ENCODE measurements around the gene FAF1. TPM values are rescaled to one million over a fixed set of nuclear protein-coding genes. Genes with fewer than 3 reads are reported as not detected.
A peak's percentile ranks its signal among the peaks of the same experiment; 100 is the strongest.

FAF1 gene
- total and polyA plus RNA-seq, 9 of the 15 experiments (the other 6 are each of a cell fraction or from before 2014, with no cell fraction given) = 48.7 to 225 (median 118) TPM

GRCh38 chr1:50967416-50968157, 7.5 kb upstream of the FAF1 start (continued):
- TF ChIP-seq REST (IDR thresholded peaks at IDR 0.05; ENCODE audit: borderline replicate concordance) = no peak
- no peak for TF ChIP-seq REST (CRISPR knock-in tag; IDR thresholded peaks at IDR 0.05; ENCODE audit: low read depth)
- no peak for TF ChIP-seq POU5F1 (IDR thresholded peaks at IDR 0.05; ENCODE audit: borderline replicate concordance, low read depth, low read length, partially characterized antibody)
- no peak for TF ChIP-seq DNMT1 (IDR thresholded peaks at IDR 0.05)
- TF ChIP-seq ZNF324 (CRISPR knock-in tag; IDR thresholded peaks at IDR 0.05) = no peak
- no peak for TF ChIP-seq CXXC5 (CRISPR knock-in tag; IDR thresholded peaks at IDR 0.05)
- no peak for TF ChIP-seq TCF7 (IDR thresholded peaks at IDR 0.05; ENCODE audit: borderline replicate concordance)
- TF ChIP-seq ZNF347 (CRISPR knock-in tag; IDR thresholded peaks at IDR 0.05; ENCODE audit: low read depth) = no peak
- no peak for TF ChIP-seq ILK (tag; IDR thresholded peaks at IDR 0.05; ENCODE audit: borderline replicate concordance, low read depth)
- TF ChIP-seq NCOA4 (IDR thresholded peaks at IDR 0.05; ENCODE audit: partially characterized antibody) = no peak
- TF ChIP-seq CREBBP (IDR thresholded peaks at IDR 0.05; ENCODE audit: low read depth, low read length) = no peak
- TF ChIP-seq TEAD4 (IDR thresholded peaks at IDR 0.05; ENCODE audit: low read length) = no peak
- TF ChIP-seq TEAD4 (CRISPR knock-in tag; IDR thresholded peaks at IDR 0.05; ENCODE audit: borderline replicate concordance) = no peak
- TF ChIP-seq, protein P1, sequence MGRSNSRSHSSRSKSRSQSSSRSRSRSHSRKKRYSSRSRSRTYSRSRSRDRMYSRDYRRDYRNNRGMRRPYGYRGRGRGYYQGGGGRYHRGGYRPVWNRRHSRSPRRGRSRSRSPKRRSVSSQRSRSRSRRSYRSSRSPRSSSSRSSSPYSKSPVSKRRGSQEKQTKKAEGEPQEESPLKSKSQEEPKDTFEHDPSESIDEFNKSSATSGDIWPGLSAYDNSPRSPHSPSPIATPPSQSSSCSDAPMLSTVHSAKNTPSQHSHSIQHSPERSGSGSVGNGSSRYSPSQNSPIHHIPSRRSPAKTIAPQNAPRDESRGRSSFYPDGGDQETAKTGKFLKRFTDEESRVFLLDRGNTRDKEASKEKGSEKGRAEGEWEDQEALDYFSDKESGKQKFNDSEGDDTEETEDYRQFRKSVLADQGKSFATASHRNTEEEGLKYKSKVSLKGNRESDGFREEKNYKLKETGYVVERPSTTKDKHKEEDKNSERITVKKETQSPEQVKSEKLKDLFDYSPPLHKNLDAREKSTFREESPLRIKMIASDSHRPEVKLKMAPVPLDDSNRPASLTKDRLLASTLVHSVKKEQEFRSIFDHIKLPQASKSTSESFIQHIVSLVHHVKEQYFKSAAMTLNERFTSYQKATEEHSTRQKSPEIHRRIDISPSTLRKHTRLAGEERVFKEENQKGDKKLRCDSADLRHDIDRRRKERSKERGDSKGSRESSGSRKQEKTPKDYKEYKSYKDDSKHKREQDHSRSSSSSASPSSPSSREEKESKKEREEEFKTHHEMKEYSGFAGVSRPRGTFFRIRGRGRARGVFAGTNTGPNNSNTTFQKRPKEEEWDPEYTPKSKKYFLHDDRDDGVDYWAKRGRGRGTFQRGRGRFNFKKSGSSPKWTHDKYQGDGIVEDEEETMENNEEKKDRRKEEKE (IDR thresholded peaks at IDR 0.05; ENCODE audit: borderline replicate concordance in 1 of 2, control insufficient read depth in 1 of 2, low read depth in 2 of 2, low read length in 1 of 2) = 0 out of 4 replicates have a peak, but pooled peaks of 1 of the 2 experiments have one; percentile 45
- TF ChIP-seq ZFP36 (IDR thresholded peaks at IDR 0.05; ENCODE audit: low read depth, low read length, partially characterized antibody) = no peak
- TF ChIP-seq ZNF696 (CRISPR knock-in tag; conservative IDR thresholded peaks at IDR 0.05) = no peak
- no peak for TF ChIP-seq ZNF707 (CRISPR knock-in tag; conservative IDR thresholded peaks at IDR 0.05)
- no peak for TF ChIP-seq RFX7 (CRISPR knock-in tag; IDR thresholded peaks at IDR 0.05)

Data from K562 (cell line).